Measurements from ENCODE around the gene ACTR5. TPM values are rescaled to one million over a fixed set of nuclear protein-coding genes. Genes with fewer than 3 reads are reported as not detected.

Gene ACTR5
- polyA plus RNA-seq, 1 donor from 2014 or later, result 23.3 TPM

GRCh38 chr20:38715646-38716045 lies 32.6 kb upstream of the ACTR5 start:
- peak overlapping the region; percentile 43 for H3K4me3 ChIP-seq (ENCODE audit: low read length)
- H3K9me3 ChIP-seq (ENCODE audit: low read length), result no peaks in the 10 kb centered on the region
- no peaks in the 10 kb centered on the region for H4K20me1 ChIP-seq (ENCODE audit: insufficient read depth)
- no peaks in the 10 kb centered on the region for H3K36me3 ChIP-seq (ENCODE audit: insufficient read depth, low read length)
- TF ChIP-seq POLR2AphosphoS5 (IDR thresholded peaks at IDR 0.05) (peak; percentile 48), TAF1 (IDR thresholded peaks at IDR 0.05; ENCODE audit: low read depth) (no peak)
- H2AFZ ChIP-seq (ENCODE audit: low read depth, low read length), result no peak overlapping the region
- H3K9me2 ChIP-seq (ENCODE audit: insufficient read depth, low read length), result no peaks in the 10 kb centered on the region
- H3K4me2 ChIP-seq (ENCODE audit: low read length), result no peak overlapping the region
- peaks cover 3% of the 10 kb centered on the region for H3F3A ChIP-seq (ENCODE audit: insufficient read depth, low read length, poor library complexity, severe bottlenecking)
- peak overlapping the region; percentile 66 for H3K27ac ChIP-seq (ENCODE audit: low read length)
- peak overlapping the region; percentile 45 for H3K9ac ChIP-seq (ENCODE audit: low read length)
- peaks cover 52% of the 10 kb centered on the region for H3K79me2 ChIP-seq (replicated peaks; ENCODE audit: insufficient read depth, low read length)
- no peaks in the 10 kb centered on the region for H3K27me3 ChIP-seq (ENCODE audit: insufficient read depth, low read depth, low read length)

GRCh38 chr20:38722683-38723016 lies 25.6 kb upstream of the ACTR5 start:
- H3K9me2 ChIP-seq (ENCODE audit: insufficient read depth, low read length), result no peaks in the 10 kb centered on the region
- peak overlapping the region; percentile 99 for H3K4me3 ChIP-seq (ENCODE audit: low read length)
- peaks cover 3% of the 10 kb centered on the region for H3K27me3 ChIP-seq (ENCODE audit: insufficient read depth, low read depth, low read length)
- TF ChIP-seq EP300 (conservative IDR thresholded peaks at IDR 0.05; ENCODE audit: poor library complexity, severe bottlenecking) (peak; percentile 14), POLR2AphosphoS5 (IDR thresholded peaks at IDR 0.05) (no peak)
- H3K4me2 ChIP-seq (ENCODE audit: low read length), result peak overlapping the region; percentile 86
- peaks cover 8% of the 10 kb centered on the region for H3F3A ChIP-seq (ENCODE audit: insufficient read depth, low read length, poor library complexity, severe bottlenecking)
- H4K20me1 ChIP-seq (ENCODE audit: insufficient read depth), result no peaks in the 10 kb centered on the region
- H3K9ac ChIP-seq (ENCODE audit: low read length), result peak overlapping the region; percentile 100
- H3K27ac ChIP-seq (ENCODE audit: low read length), result peak overlapping the region; percentile 99
- H3K9me3 ChIP-seq (ENCODE audit: low read length), result no peaks in the 10 kb centered on the region
- peaks cover 95% of the 10 kb centered on the region for H3K79me2 ChIP-seq (replicated peaks; ENCODE audit: insufficient read depth, low read length)
- peak overlapping the region; percentile 46 for H2AFZ ChIP-seq (ENCODE audit: low read depth, low read length)
- H3K36me3 ChIP-seq (ENCODE audit: insufficient read depth, low read length), result no peaks in the 10 kb centered on the region

GRCh38 chr20:38723017-38723847 lies 25.0 kb upstream of the ACTR5 start:
- Histone ChIP-seq H3K36me3 (ENCODE audit: insufficient read depth, low read length) (no peaks in the 10 kb centered on the region), H3K27me3 (ENCODE audit: insufficient read depth, low read depth, low read length) (peaks cover 9% of the 10 kb centered on the region), H3K4me3 (ENCODE audit: low read length) (peak overlapping the region; percentile 99), H3K9ac (ENCODE audit: low read length) (peak overlapping the region; percentile 100), H2AFZ (ENCODE audit: low read depth, low read length) (peak overlapping the region; percentile 46), H3K9me2 (ENCODE audit: insufficient read depth, low read length) (no peaks in the 10 kb centered on the region), H3K79me2 (replicated peaks; ENCODE audit: insufficient read depth, low read length) (peaks cover 95% of the 10 kb centered on the region), H3K27ac (ENCODE audit: low read length) (peak overlapping the region; percentile 99), H3K9me3 (ENCODE audit: low read length) (no peaks in the 10 kb centered on the region), H3F3A (ENCODE audit: insufficient read depth, low read length, poor library complexity, severe bottlenecking) (peaks cover 8% of the 10 kb centered on the region), H4K20me1 (ENCODE audit: insufficient read depth) (no peaks in the 10 kb centered on the region), H3K4me2 (ENCODE audit: low read length) (peak overlapping the region; percentile 86)
- TF ChIP-seq TAF1 (IDR thresholded peaks at IDR 0.05; ENCODE audit: low read depth), result peak; percentile 83
- peak; percentile 80 for TF ChIP-seq POLR2AphosphoS5 (IDR thresholded peaks at IDR 0.05)
- TF ChIP-seq RAD21 (conservative IDR thresholded peaks at IDR 0.05), result peak; percentile 15
- no peak for TF ChIP-seq EP300 (conservative IDR thresholded peaks at IDR 0.05; ENCODE audit: poor library complexity, severe bottlenecking)
- no peak for TF ChIP-seq CTCF (IDR thresholded peaks at IDR 0.05; ENCODE audit: poor library complexity, severe bottlenecking)
- peak; percentile 90 for TF ChIP-seq REST (IDR thresholded peaks at IDR 0.05; ENCODE audit: borderline replicate concordance)
- peak; percentile 36 for TF ChIP-seq MXI1 (conservative IDR thresholded peaks at IDR 0.05; ENCODE audit: poor library complexity, severe bottlenecking)

Data from neural cell (in vitro differentiated cells).